ENCODE results near the gene FES. TPM values are rescaled to one million over a fixed set of nuclear protein-coding genes. Genes with fewer than 3 reads are reported as not detected.

Gene FES
- total RNA-seq, 1 donor from 2014 or later = 48.0 TPM

- Histone ChIP-seq H3K4me1 (peaks cover 30% of the 10 kb centered on the region), H3K27ac (no peak overlapping the region)
- intact Hi-C loops (cut with DNase I) = loop anchor here (5.0 kb wide), 1 partner anchor 240 kb away; no protein-coding TSS in a partner anchor
These were observed 2.8 kb downstream of the FES start for GRCh38 chr15:90887037-90887481.

GRCh38 chr15:90889313-90889730, 5.0 kb downstream of the FES start:
- no peak for DNase-seq
- Histone ChIP-seq H3K4me1 (peaks cover 19% of the 10 kb centered on the region), H3K36me3 (peaks cover 77% of the 10 kb centered on the region), H3K27me3 (no peaks in the 10 kb centered on the region), H3K27ac (no peak overlapping the region), H3K4me3 (no peak overlapping the region), H3K9me3 (no peaks in the 10 kb centered on the region)
- intact Hi-C loops (cut with DNase I) = loop anchor here (5.0 kb wide), 1 partner anchor 242 kb away; no protein-coding TSS in a partner anchor
- ATAC-seq = no peak
- TF ChIP-seq CTCF (IDR thresholded peaks at IDR 0.05) = no peak

More at GRCh38 chr15:90887037-90887481, 2.8 kb downstream of the FES start:
- no peaks in the 10 kb centered on the region for H3K9me3 ChIP-seq
- H3K36me3 ChIP-seq = peaks cover 60% of the 10 kb centered on the region
- H3K4me3 ChIP-seq = no peak overlapping the region
- DNase-seq = no peak
- no peak for TF ChIP-seq CTCF (IDR thresholded peaks at IDR 0.05)
- H3K27me3 ChIP-seq = no peaks in the 10 kb centered on the region
- no peak for ATAC-seq

GRCh38 chr15:90889736-90890456, 5.6 kb downstream of the FES start:
- no peak for TF ChIP-seq CTCF (IDR thresholded peaks at IDR 0.05)
- no peaks in the 10 kb centered on the region for H3K27me3 ChIP-seq
- intact Hi-C loops (cut with DNase I) = loop anchor here (5.0 kb wide), 1 partner anchor 243 kb away; no protein-coding TSS in a partner anchor
- H3K4me3 ChIP-seq = no peak overlapping the region
- H3K9me3 ChIP-seq = no peaks in the 10 kb centered on the region
- ATAC-seq = no peak
- H3K27ac ChIP-seq = no peak overlapping the region
- peak; percentile 61 for DNase-seq
- peaks cover 83% of the 10 kb centered on the region for H3K36me3 ChIP-seq
- H3K4me1 ChIP-seq = peaks cover 18% of the 10 kb centered on the region

GRCh38 chr15:90890839-90891238, 6.5 kb downstream of the FES start:
- TF ChIP-seq CTCF (IDR thresholded peaks at IDR 0.05) = no peak
- Histone ChIP-seq H3K4me3 (no peak overlapping the region), H3K27ac (no peak overlapping the region), H3K36me3 (peaks cover 92% of the 10 kb centered on the region), H3K4me1 (peaks cover 8% of the 10 kb centered on the region), H3K27me3 (no peaks in the 10 kb centered on the region), H3K9me3 (no peaks in the 10 kb centered on the region)
- no peak for DNase-seq
- intact Hi-C loops (cut with DNase I) = no loop called here
- no peak for ATAC-seq

GRCh38 chr15:90891346-90891949, 7.1 kb downstream of the FES start:
- Histone ChIP-seq H3K9me3 (no peaks in the 10 kb centered on the region), H3K4me1 (peaks cover 2% of the 10 kb centered on the region), H3K27me3 (no peaks in the 10 kb centered on the region), H3K4me3 (no peak overlapping the region), H3K36me3 (peaks cover 97% of the 10 kb centered on the region), H3K27ac (no peak overlapping the region)
- intact Hi-C loops (cut with DNase I) = no loop called here
- TF ChIP-seq CTCF (IDR thresholded peaks at IDR 0.05) = no peak
- DNase-seq (no peak), ATAC-seq (no peak)
